CD4-positive, alpha-beta T cell treated with Interferon alpha-2 for 1 hour (primary cell): ENCODE measurements around the gene SPATA13.
"Not testable (repeated sequence)": the region's sequence is repeated elsewhere in the genome, so short reads cannot be mapped to it uniquely, and the experiment has no call there.

Source experiments
- DNase-seq, 2 donors: peaks; one replicate each; pipeline ENCODE4 v3.0.0-alpha.2; 2020 to 2022

Gene SPATA13

DNA sequence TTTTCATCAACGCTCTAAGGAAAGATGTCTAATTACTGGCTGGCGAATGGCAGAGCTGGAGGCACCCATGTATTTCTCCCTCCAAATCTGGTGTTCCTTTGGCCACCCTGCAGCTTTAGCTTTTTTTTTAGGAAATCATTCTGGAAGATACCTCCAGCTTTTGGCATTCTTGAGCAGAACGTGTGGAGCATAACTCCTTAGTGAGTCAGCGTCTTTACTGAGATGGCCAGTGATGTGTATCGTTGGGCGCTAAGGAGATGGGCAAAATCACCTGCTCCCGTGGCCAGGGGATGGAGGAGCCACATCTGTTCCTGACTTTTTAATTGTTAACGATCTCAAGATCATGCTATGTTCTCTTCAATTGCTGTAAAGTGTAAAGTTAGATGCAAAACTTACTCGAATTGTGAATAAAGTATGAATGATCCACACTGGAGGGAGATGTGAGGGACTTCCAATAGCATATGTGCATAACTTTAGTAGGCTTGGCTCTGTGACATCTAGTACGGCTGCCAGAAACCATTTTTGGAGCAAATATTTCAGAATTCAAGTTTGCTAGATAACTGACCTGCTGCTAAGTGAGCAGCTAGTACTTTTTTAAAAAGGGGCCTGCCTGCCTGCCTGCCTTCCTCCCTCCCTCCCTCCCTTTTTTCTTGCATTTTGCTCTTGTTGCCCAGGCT lies 124.5 kb downstream of the SPATA13 start:
- no peak for DNase-seq

DNA sequence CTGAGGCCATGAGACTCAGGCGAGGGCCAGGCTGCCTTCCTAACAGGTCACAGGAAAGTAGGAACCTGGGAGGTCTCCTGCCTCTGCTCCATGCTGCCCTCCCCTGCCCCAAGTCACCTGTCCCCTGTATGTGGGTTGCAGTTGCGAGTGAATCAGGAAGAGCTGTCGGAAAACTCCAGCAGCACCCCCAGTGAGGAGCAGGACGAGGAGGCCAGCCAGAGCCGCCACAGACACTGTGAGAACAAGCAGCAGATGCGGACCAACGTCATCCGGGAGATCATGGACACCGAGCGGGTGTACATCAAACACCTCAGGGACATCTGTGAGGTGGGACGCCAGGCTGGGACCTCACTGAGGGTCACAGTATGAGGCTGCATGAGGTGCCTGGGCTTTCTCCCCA lies 126.1 kb downstream of the SPATA13 start:
- no peak for DNase-seq

- DNase-seq, result no peak
Measured at GRCh38 chr13:24287748-24288287, 127.3 kb downstream of the SPATA13 start.

DNA sequence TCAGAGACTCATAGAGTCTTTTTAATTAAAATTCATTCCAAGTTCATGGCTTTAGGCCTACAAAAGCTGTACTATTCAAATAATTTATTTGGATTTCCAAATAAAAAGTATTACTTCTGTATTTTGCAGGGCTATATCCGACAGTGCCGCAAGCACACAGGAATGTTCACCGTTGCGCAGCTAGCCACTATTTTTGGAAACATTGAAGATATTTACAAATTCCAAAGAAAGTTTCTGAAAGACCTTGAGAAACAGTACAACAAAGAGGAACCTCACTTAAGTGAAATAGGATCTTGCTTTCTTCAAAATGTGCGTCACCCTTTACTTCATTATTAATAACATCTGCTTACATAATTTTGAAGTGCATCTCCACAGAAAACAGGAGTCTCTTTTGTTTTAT lies 128.3 kb downstream of the SPATA13 start:
- no peak for DNase-seq

GRCh38 chr13:24290280-24290932 lies 129.9 kb downstream of the SPATA13 start:
- DNase-seq, result no peak

DNA sequence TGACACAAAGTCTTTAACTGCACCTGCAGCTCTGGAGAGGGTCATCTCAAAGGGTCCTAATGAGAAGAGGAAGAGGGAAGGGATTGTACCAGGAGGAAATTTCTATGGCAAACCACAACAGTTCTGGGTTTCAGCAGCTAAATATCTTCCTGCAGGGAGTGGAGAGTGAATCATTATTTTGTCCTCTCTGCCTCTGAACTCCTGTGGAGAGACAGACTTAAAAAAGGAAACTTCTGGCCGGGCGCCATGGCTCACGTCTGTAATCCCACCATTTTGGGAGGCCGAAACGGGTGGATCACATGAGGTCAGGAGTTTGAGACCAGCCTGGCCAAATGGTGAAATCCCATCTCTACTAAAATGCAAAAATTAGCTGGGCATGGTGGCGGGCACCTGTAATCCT lies 132.0 kb downstream of the SPATA13 start:
- no peak for DNase-seq

GRCh38 chr13:24293746-24294145 lies 133.2 kb downstream of the SPATA13 start:
- no peak for DNase-seq

- DNase-seq, result no peak
Measured at GRCh38 chr13:24299488-24300114, 139.1 kb downstream of the SPATA13 start.

- no peak for DNase-seq
Measured at GRCh38 chr13:24301434-24301833, 140.9 kb downstream of the SPATA13 start.

DNA sequence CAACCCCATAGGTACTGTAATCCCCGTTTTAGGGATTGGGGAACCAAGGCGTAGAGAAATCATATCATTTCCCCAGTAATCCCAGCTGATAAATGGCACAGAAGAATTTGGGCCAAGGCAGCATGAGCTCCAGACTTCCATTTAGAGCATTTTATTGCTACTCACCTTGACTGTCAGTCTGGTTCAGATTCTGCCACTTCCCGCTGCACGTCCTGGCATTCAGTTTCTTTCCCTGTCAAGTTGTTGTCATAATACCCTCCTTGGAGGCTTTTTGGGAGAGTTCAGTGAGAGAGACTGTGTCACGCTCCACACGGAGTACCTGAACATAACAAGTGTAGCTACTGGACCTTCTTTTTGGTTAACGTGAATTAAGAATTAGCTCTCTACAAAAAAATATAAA lies 141.4 kb downstream of the SPATA13 start:
- DNase-seq, result no peak

DNA sequence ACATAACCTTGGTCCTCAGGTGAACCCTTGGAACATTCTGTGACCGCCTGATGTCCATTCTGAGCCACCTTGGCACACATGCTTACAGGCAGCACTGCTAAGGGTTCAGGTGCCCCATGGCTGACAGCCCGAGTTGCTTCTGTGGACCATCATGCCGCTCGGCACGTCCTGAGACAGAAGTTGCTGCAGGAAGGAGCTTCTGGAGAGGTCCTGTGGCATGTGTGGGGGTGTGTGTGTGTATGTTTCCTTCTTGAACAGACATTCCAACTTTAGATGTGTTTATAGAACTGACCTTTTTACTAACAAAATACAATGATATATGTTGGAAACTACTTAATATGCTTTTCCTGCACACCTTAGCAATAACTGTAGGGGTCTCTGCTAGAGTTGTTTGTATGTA lies 144.1 kb downstream of the SPATA13 start:
- DNase-seq, result no peak

- no peak for DNase-seq
Measured at GRCh38 chr13:24306632-24307031, 146.1 kb downstream of the SPATA13 start.

- no peak for DNase-seq
Measured at GRCh38 chr13:24307211-24308067, 146.9 kb downstream of the SPATA13 start.

DNA sequence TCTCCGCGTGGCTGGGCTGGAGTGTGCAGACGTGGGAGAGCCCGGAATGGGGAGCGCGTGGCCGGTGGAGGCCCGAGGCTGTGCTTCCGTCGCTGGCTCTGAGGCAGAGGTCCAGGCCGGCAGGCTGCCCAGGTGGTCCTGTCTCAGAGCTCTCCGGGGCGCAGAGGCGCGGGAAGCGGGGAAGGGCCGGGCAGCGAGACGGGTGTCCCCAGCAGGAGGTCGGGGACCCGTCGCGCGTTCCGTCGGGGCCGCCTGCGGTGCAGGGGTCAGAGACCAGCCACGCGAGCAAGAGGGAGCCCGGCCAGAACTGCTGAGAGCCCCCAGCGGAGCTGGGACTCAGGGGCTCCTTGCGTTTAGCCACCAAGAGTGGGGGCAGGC lies 147.5 kb downstream of the SPATA13 start:
- DNase-seq, result no peak

DNA sequence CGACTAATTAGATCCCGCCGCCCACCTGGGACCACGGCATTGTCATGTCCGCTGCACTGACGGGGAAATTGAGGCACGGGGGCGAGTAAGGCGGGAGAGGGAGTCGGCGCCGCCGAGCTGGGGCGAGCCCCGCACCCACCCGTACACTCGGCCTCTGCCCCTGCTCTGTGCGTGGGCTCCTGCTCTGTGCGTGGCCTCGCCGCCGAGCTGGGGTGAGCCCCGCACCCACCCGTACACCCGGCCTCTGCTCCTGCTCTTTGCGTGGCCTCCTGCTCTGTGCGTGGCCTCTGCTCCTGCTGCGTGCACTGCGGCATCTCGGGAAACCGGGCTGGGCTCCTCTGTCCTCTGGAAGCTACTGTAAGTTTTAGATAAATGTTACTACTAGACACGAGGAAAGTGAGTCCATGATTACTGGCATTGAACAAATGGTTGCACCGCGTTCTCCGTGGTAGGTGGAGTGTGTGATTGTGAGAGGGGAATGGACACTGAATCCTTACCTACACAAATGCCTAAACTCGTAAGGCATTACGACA lies 148.0 kb downstream of the SPATA13 start:
- DNase-seq, result no peak

DNA sequence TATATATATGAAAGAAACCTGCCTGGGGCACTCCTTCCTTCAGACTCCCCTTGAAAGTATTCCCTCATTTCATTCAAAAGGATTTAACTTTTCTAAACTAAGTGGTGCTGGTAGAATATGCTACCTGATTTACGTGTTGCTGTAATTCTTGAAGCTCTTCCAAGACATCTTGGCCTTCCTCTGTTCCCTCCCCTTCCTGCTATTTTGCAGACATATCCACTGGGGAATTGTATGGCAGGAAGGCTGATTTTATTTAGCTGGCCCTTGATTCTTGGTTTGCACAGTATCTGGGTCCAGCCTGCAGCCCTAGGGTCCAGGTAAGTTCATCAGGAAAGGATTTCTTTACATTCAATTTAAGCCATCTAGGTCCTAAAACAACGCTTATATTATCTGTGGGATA lies 148.8 kb downstream of the SPATA13 start, which contains the start of gene C1QTNF9:
Gene C1QTNF9, plus strand, starts transcription at position 281 of the 400 bp plus-strand sequence. CDS start 6,424 bp downstream, outside the sequence.
- not testable (repeated sequence) for DNase-seq

DNA sequence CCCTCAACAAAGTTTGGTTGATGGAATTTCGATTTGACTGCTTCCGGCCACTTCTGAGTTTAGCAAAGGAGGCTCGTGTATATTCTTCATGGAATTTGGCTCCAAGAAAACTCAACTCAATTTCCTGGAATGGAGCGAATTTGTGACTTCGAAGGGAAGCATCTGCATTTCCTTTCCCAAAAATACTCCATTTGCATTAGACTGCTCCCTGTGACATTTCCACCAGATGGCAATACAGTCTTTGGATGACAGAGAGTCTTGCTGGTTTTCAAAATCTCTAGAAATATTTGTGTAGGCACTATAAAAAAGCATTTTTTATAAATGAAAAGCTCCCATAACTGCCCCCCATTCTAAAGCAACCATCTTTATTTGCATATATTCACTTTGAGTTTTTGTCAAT lies 152.9 kb downstream of the SPATA13 start:
- no peak for DNase-seq

DNA sequence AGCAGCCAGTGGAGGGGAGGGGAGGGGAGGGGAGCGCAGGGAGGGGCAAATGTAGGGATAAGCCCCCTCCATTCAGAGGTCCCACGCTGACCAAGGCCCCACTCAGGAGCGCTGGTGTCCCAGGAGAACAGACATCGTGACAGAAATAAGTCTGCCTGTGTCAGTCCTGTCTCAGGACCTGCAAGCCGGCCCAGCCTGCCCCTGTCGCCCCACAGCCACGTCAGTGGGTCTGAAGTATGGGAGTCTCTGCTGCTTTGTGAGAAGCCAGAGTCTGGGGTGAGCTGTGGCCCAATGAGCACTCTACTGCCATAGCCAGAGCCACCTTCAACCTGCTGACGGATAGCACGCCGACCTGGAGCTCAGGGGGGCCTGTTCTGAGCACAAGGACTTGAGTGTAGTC lies 157.3 kb downstream of the SPATA13 start:
- not testable (repeated sequence) for DNase-seq

GRCh38 chr13:24318878-24319277 lies 158.4 kb downstream of the SPATA13 start:
- DNase-seq, result not testable (repeated sequence)

GRCh38 chr13:24319641-24320040 lies 159.1 kb downstream of the SPATA13 start:
- DNase-seq, result not testable (repeated sequence)

DNA sequence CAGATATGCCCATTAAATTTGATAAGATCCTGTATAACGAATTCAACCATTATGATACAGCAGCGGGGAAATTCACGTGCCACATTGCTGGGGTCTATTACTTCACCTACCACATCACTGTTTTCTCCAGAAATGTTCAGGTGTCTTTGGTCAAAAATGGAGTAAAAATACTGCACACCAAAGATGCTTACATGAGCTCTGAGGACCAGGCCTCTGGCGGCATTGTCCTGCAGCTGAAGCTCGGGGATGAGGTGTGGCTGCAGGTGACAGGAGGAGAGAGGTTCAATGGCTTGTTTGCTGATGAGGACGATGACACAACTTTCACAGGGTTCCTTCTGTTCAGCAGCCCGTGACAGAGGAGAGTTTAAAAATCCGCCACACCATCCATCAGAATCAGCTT lies 160.9 kb downstream of the SPATA13 start:
- not testable (repeated sequence) for DNase-seq

GRCh38 chr13:24322470-24322869 lies 161.9 kb downstream of the SPATA13 start:
- not testable (repeated sequence) for DNase-seq
